HCT116 (cell line): ENCODE data around the gene DNAH5. TPM values are rescaled to one million over a fixed set of nuclear protein-coding genes. Genes with fewer than 3 reads are reported as not detected.

ENCODE experiments used
- ATAC-seq: fragments of 200-7000 bp; cut with Tn5 transposase; 2 replicates; pipeline ENCODE4 v1.9.1; 2020; ENCODE audit warnings: mild to moderate bottlenecking, moderate library complexity
- BruUV-seq: library from RNA; stranded (reverse); fragments of 400-500 nt; replicated peaks from 2 replicates; lab custom pipeline; 2021; lab: Mats Ljungman, UMichigan
- CTCF ChIA-PET: fragments of 300-600 bp; sonication (Branson Sonifier 250); formaldehyde crosslinking; loops from one replicate; lab custom pipeline; 2021; ENCODE audit warnings: antibody characterized with exemption; lab: Charles Lee
- POLR2A ChIA-PET: fragments of 300-600, 350-600 bp; sonication (Branson Sonifier 250); formaldehyde crosslinking; loops from one replicate; lab custom pipeline; 2021; ENCODE audit warnings: antibody characterized with exemption; lab: Charles Lee
- RAD21 ChIA-PET, 2 experiments: fragments of 300-600 bp; sonication (Branson Sonifier 250); formaldehyde crosslinking; loops; one replicate each; lab custom pipeline; 2023; ENCODE audit warnings: low total read pairs in 2 of 2; ENCODE audit not compliant: uncharacterized antibody in 2 of 2, unreplicated experiment in 2 of 2, low non-redundant PET in 1 of 2; lab: Charles Lee
- DNase-seq: peaks from one replicate; pipeline ENCODE4 v3.0.0-alpha.2; 2010; ENCODE audit warnings: low read depth, low spot score
- H2AFZ ChIP-seq: fragments of 200-600 bp; shearing (Covaris generic), sonication (generic); 2 replicates; pipeline ENCODE4 v1.6.1; 2017; ENCODE audit warnings: low read depth, mixed run types, mixed read lengths, antibody characterized with exemption, low read length; ENCODE audit not compliant: poor library complexity, severe bottlenecking
- H3K27ac ChIP-seq: 2 replicates; pipeline ENCODE4 v1.5.1; 2012; ENCODE audit warnings: low read depth, low read length
- H3K27me3 ChIP-seq: fragments of 200-600 bp; sonication (generic); 2 replicates; pipeline ENCODE4 v1.6.1; 2016; ENCODE audit warnings: mixed run types, low read length, mixed read lengths; ENCODE audit not compliant: insufficient read depth
- H3K36me3 ChIP-seq, 2 experiments: fragments of 200-500 bp in 1 of 2; fragments of 200-600 bp in 1 of 2; sonication (Bioruptor generic) in 1 of 2; sonication (generic) in 1 of 2; 2 replicates each; pipeline versions ENCODE4 v1.5.1 to v1.6.1; 2014 to 2016; ENCODE audit warnings: low read length in 2 of 2, inconsistent platforms in 1 of 2, mixed read lengths in 1 of 2, mixed run types in 1 of 2; ENCODE audit not compliant: insufficient read depth in 2 of 2, control insufficient read depth in 1 of 2
- H3K4me1 ChIP-seq, 2 experiments: fragments of 200-600 bp in 1 of 2; sonication (generic) in 1 of 2; 2 replicates each; pipeline versions ENCODE4 v1.5.1 to v1.6.1; 2012 to 2017; ENCODE audit warnings: low read length in 2 of 2, inconsistent platforms in 1 of 2, mild to moderate bottlenecking in 1 of 2, mixed read lengths in 1 of 2, mixed run types in 1 of 2, moderate library complexity in 1 of 2; ENCODE audit not compliant: insufficient read depth in 2 of 2, control insufficient read depth in 1 of 2
- H3K4me2 ChIP-seq: fragments of 200-600 bp; sonication (generic); 2 replicates; pipeline ENCODE4 v1.6.1; 2017; ENCODE audit warnings: mixed run types, low read length, mixed read lengths
- H3K4me3 ChIP-seq, 2 experiments: fragments of 200-600 bp in 1 of 2; sonication (generic) in 1 of 2; replicated peaks in 1 of 2; 2 replicates each; pipeline ENCODE4 v1.5.1; 2011 to 2016; ENCODE audit warnings: low read length in 2 of 2, control low read depth in 1 of 2, low read depth in 1 of 2, mild to moderate bottlenecking in 1 of 2, mixed read lengths in 1 of 2, mixed run types in 1 of 2
- H3K79me2 ChIP-seq: fragments of 200-600 bp; sonication (generic); 2 replicates; pipeline ENCODE4 v1.6.1; 2017; ENCODE audit warnings: mild to moderate bottlenecking, mixed run types, low read length, moderate library complexity, mixed read lengths; ENCODE audit not compliant: insufficient read depth
- H3K9ac ChIP-seq: fragments of 200-600 bp; sonication (generic); 2 replicates; pipeline ENCODE4 v1.6.1; 2016; ENCODE audit warnings: low read length, mixed read lengths
- H3K9me2 ChIP-seq: fragments of 200-600 bp; sonication (generic), shearing (Covaris generic); 2 replicates; pipeline ENCODE4 v1.6.1; 2017; ENCODE audit warnings: mixed run types, mild to moderate bottlenecking, moderate library complexity; ENCODE audit not compliant: insufficient read depth
- H3K9me3 ChIP-seq, 2 experiments: fragments of 200-500 bp in 1 of 2; fragments of 200-600 bp in 1 of 2; sonication (Bioruptor generic) in 1 of 2; sonication (generic) in 1 of 2; 2 replicates each; pipeline ENCODE4 v1.6.1; 2014 to 2017; ENCODE audit warnings: low read length in 2 of 2, mixed read lengths in 2 of 2, inconsistent platforms in 1 of 2, low read depth in 1 of 2, mild to moderate bottlenecking in 1 of 2, mixed run types in 1 of 2, moderate library complexity in 1 of 2; ENCODE audit not compliant: control insufficient read depth in 1 of 2, insufficient read depth in 1 of 2
- H4K20me1 ChIP-seq: fragments of 200-600 bp; sonication (generic), shearing (Covaris generic); 2 replicates; pipeline ENCODE4 v1.6.1; 2017; ENCODE audit warnings: mixed run types, mild to moderate bottlenecking, moderate library complexity; ENCODE audit not compliant: insufficient read depth
- CEBPB ChIP-seq: IDR thresholded peaks from 2 replicates; pipeline ENCODE4 v1.6.1; 2012; ENCODE audit warnings: low read depth
- ELF1 ChIP-seq: IDR thresholded peaks from 2 replicates; pipeline ENCODE4 v1.6.1; 2012; ENCODE audit warnings: low read depth, borderline replicate concordance
- EZH2 ChIP-seq: fragments of 200-600 bp; sonication (generic); IDR thresholded peaks from 2 replicates; pipeline ENCODE4 v1.6.1; 2017; ENCODE audit warnings: antibody characterized with exemption, mixed run types
- EZH2phosphoT487 ChIP-seq: fragments of 200-600 bp; IDR thresholded peaks from 2 replicates; pipeline ENCODE4 v1.6.1; 2018; ENCODE audit warnings: antibody characterized with exemption, borderline replicate concordance
- POLR2A ChIP-seq: IDR thresholded peaks from 2 replicates; pipeline ENCODE4 v1.7.0; 2011; ENCODE audit warnings: borderline replicate concordance; ENCODE audit not compliant: insufficient read depth, insufficient read length; ENCODE audit errors: extremely low read depth
- REST ChIP-seq: IDR thresholded peaks from 2 replicates; pipeline ENCODE4 v1.6.1; 2012; ENCODE audit warnings: low read depth
- SP1 ChIP-seq: IDR thresholded peaks from 2 replicates; pipeline ENCODE4 v1.6.1; 2012; ENCODE audit warnings: low read depth
- SRF ChIP-seq: IDR thresholded peaks from 2 replicates; pipeline ENCODE4 v1.6.1; 2012; ENCODE audit warnings: low read depth
- TCF7L2 ChIP-seq: IDR thresholded peaks from 2 replicates; pipeline ENCODE4 v1.7.0; 2011; ENCODE audit warnings: borderline replicate concordance, inconsistent platforms; ENCODE audit not compliant: insufficient read depth, insufficient read length; ENCODE audit errors: extremely low read depth
- YY1 ChIP-seq: IDR thresholded peaks from 2 replicates; pipeline ENCODE4 v1.6.1; 2011; ENCODE audit warnings: low read length, low read depth, moderate library complexity, mild to moderate bottlenecking; ENCODE audit not compliant: insufficient replicate concordance; ENCODE audit errors: extremely low read depth
- ZBTB33 ChIP-seq: IDR thresholded peaks from 2 replicates; pipeline ENCODE4 v1.6.1; 2011; ENCODE audit warnings: mild to moderate bottlenecking, low read length, moderate library complexity; ENCODE audit not compliant: insufficient replicate concordance; ENCODE audit errors: extremely low read depth
- intact Hi-C: fragments of 100-400 bp; cut with micrococcal nuclease; formaldehyde crosslinking; loops from 2 replicates; pipeline ENCODE4 v1.10.0; 2022
- total RNA-seq: library from RNA; stranded (reverse); gene quantifications from one replicate; pipeline ENCODE4 v1.2.1, GENCODE V29; 2021; ENCODE audit not compliant: unreplicated experiment
- TF ChIP-seq, protein P1 (sequence below): IDR thresholded peaks from 2 replicates; pipeline ENCODE4 v1.6.1; 2012

The DNAH5 gene
- total RNA-seq, 1 experiment from 2014 or later: 0.37 TPM

DNA sequence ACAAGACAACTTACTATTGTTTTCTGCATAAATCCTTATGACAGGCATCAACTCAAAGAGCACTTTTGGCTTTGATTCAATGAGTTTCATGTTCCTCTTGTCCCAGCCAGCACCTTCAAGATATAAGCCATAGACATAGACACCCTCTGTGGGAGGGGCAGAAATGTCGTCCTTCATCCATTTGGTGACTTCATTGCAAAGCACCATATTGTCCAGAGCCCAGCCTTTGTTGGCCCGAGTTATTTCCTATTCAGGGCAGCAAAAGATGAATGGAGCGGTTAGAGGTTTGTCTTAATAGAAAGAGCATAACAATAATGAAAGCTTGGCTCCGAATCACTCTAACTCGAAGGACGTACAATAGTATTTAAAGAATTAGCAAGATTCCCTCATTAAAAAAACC is 243.9 kb downstream of the DNAH5 start:
- Histone ChIP-seq H3K4me2 (no peak overlapping the region), H3K79me2 (no peaks in the 10 kb centered on the region), H2AFZ (no peak overlapping the region), H4K20me1 (no peaks in the 10 kb centered on the region), H3K9me3 (no peaks in the 10 kb centered on the region; a peak in 1 of 4 replicates), H3K4me1 (no peaks in the 10 kb centered on the region), H3K36me3 (no peaks in the 10 kb centered on the region), H3K4me3 (no peak overlapping the region), H3K9me2 (no peaks in the 10 kb centered on the region), H3K27me3 (no peaks in the 10 kb centered on the region), H3K27ac (no peak overlapping the region), H3K9ac (no peak overlapping the region)
- CTCF ChIA-PET: no interaction called here
- intact Hi-C loops: no loop called here
- DNase-seq (no peak), ATAC-seq (no peak)
- POLR2A ChIA-PET: no interaction called here
- TF ChIP-seq SP1 (no peak), ELF1 (no peak), CEBPB (no peak), REST (no peak)
- TF ChIP-seq, protein P1, sequence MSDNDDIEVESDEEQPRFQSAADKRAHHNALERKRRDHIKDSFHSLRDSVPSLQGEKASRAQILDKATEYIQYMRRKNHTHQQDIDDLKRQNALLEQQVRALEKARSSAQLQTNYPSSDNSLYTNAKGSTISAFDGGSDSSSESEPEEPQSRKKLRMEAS: no peak
- no TSS peak for BruUV-seq
- RAD21 ChIA-PET: no interaction called here

- H3K79me2 ChIP-seq: no peaks in the 10 kb centered on the region
- H3K9me3 ChIP-seq: no peaks in the 10 kb centered on the region; a peak in 1 of 4 replicates
- H3K27me3 ChIP-seq: no peaks in the 10 kb centered on the region
- ChIA-PET CTCF (no interaction called here), POLR2A (no interaction called here), RAD21 (no interaction called here)
- no peak overlapping the region for H3K4me2 ChIP-seq
- no peak for DNase-seq
- H2AFZ ChIP-seq: no peak overlapping the region
- no peaks in the 10 kb centered on the region for H3K36me3 ChIP-seq
- H3K9ac ChIP-seq: no peak overlapping the region
- BruUV-seq: no TSS peak
- H3K27ac ChIP-seq: no peak overlapping the region
- no peak overlapping the region for H3K4me3 ChIP-seq
- H4K20me1 ChIP-seq: no peaks in the 10 kb centered on the region
- H3K4me1 ChIP-seq: no peaks in the 10 kb centered on the region
- no peaks in the 10 kb centered on the region for H3K9me2 ChIP-seq
- intact Hi-C loops: no loop called here
- ATAC-seq: no peak
- TF ChIP-seq TCF7L2: no peak
- TF ChIP-seq SRF: no peak
- no peak for TF ChIP-seq ELF1
- no peak for TF ChIP-seq EZH2
- no peak for TF ChIP-seq EZH2phosphoT487
- TF ChIP-seq SP1: no peak
- TF ChIP-seq YY1: no peak
- TF ChIP-seq ZBTB33: no peak
- TF ChIP-seq POLR2A: no peak
- TF ChIP-seq, protein P1: no peak
These were observed 245.6 kb downstream of the DNAH5 start for GRCh38 chr5:13698885-13699284.
